Left hindlimb (tissue), 1 donor: ENCODE data around the gene STRC.
"Not testable (repeated sequence)": the region's sequence is repeated elsewhere in the genome, so short reads cannot be mapped to it uniquely, and the experiment has no call there.

Experiments used
- DNase-seq: peaks from one replicate; pipeline ENCODE4 v3.0.0-alpha.2; 2018

Gene STRC

DNA sequence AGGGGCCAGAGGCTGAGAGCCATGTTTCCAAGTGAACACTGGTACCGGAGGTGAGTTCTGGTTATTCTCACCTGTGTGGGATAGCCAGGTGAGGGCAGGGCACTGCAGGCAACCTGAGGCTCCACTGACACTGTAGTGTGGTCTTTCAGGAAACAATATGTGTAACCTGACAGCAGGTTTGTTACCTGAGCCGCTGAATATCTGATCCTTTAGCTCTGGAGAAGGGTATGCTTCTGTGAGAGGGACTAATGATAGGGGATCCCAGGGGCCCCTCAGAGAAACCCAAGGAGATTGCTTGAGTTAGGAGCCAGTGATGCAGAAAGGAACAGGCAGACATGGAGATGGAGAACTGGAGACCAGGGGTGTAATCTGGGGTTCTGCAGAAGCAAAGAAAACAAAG, at the start of gene STRC:
Gene STRC, minus strand, starts transcription at position 101 of the 400 bp plus-strand sequence. Its CDS starts 78 bp downstream, at position 23.
- DNase-seq = not testable (repeated sequence)

DNA sequence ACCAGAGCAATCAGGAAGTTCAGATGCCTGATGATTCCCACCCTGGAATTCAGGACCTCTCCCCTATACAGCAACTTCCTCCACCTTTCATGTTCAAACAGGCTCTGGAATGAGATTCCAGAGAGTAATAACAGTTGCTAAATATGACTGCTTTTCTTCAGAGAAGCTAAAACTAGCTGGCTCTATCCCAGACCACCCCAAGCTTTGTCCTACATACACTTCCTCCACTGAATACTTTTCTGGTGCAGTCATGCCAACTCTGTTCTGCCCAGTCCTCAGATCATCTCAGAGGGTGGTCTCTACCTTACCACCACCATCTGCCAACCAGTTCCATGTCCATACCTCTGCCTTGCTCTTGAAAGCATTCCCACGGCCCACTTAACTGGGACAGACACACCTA, 47.6 kb upstream of the STRC start:
- DNase-seq = not testable (repeated sequence)

DNA sequence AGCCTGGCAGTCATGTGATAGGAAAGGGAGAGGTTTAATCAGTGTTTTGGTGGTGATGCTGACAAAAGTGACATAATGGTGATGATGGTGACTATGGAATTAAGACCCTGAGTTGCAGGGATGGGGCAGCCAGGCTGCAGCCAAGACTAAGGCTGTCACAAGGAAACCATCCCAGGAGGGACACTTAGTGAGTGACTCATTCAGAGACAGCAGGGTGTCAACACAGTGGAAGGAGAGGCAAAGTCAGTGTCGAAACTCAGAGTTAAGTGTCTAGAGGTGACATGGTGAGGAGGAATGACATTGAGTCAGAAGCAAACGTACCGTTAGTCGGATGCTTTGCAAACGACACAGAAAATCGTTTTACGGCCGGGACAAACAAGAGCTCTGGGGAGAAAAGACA, 44.7 kb upstream of the STRC start:
- not testable (repeated sequence) for DNase-seq

DNA sequence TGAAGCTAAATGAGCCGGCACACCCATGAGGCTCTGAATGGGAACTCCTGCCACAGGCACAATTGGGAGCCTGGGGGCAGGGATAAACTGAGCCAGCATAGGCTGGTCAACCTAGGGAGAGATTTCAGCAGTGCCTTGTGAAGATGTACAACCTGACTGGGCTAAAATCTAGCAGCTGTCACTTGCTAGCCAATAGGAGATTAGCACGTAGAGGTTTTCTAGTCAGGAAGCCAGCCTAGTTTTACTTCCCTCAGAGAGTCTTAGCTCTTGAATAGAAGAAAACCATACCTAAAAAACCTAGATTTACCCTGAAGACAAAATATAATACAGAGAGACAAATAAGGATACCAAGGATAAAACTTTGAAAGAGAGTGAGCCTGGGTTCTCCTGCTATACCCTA, 43.7 kb upstream of the STRC start:
- DNase-seq = not testable (repeated sequence)

DNA sequence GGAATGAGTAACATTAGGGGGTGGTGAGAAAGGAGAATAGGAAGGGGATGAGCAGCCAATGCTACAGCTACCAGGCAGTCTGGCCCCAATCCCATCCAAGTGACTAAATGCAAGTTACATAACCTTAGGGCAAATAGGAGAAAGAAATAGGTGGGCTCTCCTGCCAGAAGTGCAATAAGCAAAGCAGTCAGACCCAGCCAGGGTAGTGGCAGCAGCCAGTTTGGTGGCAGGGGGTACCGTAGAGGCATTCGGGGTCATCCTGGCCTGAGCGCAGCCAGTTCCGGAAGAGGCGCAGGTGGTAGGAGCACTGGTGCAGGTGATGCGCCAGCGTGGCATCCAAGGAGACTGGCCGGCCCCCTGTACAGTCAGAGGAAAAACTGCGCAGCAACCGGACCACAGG, 41.1 kb upstream of the STRC start:
- not testable (repeated sequence) for DNase-seq

DNA sequence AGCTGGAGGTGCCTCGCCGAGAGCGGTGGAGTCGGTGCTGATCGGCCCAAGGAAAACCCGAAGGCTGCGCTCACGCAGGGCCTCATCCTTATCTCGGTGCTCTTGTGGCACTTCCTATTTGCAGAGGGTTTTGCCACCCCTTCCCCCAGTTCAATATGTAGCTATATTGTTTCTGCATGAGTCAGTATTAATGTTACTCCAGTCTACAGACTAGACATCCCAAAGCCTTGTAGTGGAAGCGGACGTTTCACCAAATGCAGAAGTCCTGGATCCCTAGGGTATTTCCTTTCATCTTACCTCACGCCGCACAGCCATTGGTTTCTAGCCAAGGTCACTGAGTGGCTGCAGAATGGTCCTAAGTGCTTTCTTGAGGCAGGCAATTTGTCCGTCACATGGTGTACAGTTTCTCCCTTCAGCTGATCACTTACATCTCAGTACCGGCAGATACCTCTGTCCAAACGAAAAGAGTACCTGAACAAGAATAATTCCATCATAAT, 30.9 kb upstream of the STRC start:
- DNase-seq = not testable (repeated sequence)

DNA sequence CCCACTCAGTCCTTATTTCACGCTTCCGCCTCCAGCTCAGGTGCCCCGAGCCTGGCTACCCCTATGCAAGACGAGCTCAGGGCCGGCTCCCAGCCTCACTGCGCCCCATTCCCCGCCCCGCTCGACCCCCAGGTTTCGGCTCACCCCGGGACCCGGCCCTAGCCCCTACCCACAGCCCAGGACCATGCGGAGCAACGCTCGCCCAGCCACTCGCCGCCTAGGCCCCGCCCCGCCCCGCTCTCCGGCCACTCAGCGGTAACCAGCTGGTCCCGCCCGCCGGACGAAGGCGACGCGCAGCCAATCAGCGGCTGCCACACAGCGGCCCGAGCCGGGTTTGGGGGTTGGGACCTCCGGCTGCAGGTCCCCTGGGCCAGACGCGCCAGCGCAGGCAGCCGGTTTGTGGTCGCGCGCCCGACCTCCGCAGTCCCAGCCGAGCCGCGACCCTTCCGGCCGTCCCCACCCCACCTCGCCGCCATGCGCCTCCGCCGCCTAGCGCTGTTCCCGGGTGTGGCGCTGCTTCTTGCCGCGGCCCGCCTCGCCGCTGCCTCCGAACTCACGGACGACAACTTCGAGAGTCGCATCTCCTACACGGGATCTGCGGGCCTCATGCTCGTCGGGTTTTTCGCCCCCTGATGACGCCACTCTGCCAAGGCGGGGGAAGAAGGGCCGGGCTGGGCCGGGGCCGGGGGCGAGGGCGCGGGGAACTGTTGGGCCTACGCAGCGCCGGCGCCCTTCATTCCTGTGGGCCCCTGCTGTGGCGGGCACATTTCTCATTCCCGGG, 30.2 kb upstream of the STRC start, which contains the start of gene CATSPER2:
Gene CATSPER2, minus strand, starts transcription at position 196 of the 781 bp plus-strand sequence. CDS start 783 bp downstream, outside the sequence.
- DNase-seq = no peak

DNA sequence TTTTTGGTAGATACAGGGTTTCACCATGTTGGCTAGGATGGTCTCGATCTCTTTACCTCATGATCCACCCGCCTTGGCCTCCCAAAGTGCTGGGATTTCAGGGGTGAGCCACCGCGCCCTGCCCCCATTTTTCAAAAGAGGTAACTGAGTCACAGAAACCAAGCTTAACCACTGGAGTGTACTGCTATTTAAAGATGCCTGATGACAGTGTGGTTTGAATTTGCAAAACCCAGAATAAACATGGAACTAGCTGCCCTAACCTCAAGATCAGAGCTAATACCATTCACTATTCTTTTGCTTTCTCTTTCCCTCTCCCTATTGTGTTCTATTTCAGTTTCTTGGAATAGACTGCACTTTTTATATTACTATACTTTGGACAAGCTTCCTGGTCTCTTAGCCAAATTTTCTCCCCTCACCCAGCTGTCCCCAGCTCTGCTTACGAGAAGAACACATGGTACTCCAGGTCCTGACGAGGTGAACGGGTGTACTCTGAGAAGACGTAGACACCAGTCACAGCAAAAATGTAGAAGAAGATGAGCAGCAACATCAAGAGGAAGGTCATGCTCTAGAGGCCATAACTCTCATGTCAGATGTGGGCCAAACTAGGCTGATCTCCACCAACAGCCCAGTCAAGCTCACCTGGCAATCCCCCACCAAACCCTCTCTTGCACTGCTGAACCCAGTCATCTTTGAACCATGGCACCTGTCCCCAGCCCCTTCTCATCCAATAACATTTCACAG, 20.0 kb upstream of the STRC start:
- DNase-seq = not testable (repeated sequence)

DNA sequence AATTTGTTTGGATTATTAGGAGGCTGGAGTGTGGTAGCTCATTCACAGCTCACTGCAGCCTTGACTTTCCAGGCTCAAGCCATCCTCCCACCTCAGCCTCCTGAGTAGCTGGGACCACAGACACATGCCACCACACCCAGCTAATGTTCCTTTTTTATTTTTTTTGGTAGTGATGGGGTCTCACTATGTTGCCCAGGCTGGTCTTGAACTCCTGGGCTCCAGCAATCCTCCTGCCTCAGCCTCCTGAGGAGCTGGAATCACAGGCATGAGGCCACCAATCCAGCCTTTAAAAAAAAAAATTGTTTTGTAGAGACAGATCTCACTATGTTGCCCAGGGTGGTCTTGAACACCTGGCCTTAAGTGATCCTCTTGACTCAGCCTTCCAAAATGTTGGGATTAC, 8.3 kb upstream of the STRC start:
- not testable (repeated sequence) for DNase-seq

DNA sequence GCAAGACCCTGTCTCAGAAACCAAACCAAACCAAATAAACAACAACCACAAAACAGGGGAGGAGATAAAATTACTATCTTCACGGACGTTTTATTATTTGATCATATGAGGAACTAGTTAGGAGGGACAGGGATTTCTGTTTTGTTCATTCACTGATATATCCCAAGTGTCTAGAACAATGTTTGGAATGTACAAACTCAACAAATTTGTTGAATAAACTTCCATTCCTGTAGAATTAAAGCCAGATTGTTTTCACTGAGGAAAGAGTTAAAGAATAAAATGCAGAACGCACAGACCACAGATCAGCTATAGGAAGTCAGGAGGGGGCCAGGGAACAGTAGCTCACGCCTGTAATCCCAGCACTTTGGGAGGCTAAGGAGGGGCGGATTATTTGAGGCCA, 6.5 kb upstream of the STRC start:
- no peak for DNase-seq

DNA sequence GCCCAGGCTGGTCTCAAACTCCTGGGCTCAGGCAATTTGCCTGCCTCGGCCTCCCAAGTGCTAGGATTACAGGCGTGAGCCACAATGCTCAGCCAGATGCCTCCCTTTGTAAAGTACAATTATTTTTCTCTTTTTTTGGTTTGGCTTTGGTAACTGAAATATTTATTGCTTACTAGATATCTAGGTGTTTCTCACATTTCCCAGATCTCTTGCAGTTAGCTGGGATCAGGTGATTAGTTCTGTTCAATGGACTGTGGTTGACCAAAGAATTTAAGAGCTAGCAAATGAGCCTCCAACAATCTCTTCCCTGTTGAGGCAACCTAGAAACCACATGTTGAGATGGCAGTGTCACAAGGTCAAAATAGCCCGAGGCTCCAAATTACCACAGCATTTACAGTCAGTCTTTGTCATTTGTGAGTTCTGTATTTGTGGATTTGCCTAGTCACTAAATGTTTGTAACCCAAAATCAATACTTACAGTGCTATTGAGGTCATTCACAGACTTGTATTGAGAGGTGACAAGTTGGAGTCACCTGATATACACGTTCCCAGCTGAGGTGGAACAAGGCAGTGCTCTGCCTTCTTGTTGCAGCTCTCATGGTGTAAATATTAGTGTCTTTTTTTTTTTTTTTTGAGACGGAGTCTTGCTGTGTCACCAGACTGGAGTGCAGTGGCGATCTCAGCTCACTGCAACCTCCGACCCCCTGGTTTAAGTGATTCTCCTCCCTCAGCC, 3.6 kb upstream of the STRC start:
- not testable (repeated sequence) for DNase-seq

DNA sequence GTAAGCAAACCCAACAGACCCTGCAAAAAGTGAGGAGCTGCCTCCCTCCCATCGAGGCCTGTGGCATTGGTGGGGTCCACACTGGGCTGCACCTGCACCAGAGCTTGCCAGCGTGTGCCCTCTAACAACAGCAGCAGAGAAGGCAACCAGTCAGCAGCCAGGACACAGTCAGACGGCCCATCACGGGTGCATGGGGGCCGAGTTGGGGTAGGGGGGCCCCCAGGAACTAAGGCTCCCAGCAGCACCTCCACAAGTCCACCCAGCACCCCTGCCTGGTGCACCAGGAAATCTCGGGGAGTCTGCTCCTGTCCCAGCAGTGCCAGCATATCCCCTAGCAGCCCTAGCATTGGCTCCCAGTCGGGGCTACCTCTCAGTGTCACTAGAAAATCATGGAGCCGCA, 850 bp downstream of the STRC start:
- not testable (repeated sequence) for DNase-seq

DNA sequence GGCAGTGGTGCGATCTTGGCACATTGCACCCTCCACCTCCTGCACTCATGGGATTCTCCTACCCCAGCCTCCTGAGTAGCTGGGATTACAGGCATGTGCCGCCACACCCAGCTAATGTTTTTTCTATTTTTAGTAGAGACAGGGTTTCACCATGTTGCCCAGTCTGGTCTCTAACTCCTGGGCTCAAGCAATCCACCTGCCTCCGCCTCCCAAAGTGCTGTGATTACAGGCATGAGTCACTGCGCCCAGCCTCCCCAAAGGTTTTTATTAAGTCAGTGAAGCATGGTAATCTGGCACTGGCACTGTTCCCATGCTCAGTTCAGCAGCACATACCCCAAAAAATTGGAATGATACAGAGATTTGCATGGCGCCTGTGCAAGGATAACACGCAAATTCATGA, 16.4 kb downstream of the STRC start:
- DNase-seq = peak; percentile 29

DNA sequence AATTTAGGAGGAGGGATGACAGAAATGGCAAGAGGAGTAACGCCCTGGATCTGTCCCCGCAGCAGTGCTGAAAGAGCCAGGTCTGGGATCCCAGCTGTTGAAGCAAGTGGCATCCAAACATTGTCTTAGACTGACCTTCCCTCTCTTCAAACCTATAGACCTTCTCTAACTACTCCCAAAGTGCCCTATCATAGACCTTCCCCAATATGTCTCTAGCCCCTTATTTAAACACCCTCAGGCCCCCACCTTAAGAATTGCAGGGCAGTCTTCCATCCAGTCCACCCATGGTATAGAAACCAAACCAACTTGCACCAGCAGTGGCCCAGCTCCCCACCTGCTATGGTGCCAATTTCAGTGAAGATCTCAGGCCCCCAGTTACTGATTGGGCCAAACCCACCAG, 18.4 kb downstream of the STRC start:
- DNase-seq = not testable (repeated sequence)

DNA sequence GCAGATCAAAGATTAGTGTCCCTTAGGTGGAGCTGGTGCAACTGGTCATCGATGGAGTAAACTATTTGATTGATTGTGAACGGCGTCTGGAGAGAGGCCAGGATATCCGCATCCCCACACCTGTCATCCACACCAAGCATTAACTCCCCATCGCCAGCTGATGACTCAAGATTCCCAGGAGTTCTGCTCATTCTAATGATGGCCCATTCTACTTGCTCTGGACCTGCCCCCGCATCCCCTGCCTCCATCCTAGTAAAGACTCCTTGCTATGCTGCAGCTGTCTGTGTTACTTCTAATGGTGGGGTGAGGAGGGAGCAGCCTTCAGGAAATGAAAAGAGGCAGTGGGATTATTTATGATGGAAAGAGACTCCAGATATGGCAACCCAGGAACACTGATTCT, 19.5 kb downstream of the STRC start:
- not testable (repeated sequence) for DNase-seq

DNA sequence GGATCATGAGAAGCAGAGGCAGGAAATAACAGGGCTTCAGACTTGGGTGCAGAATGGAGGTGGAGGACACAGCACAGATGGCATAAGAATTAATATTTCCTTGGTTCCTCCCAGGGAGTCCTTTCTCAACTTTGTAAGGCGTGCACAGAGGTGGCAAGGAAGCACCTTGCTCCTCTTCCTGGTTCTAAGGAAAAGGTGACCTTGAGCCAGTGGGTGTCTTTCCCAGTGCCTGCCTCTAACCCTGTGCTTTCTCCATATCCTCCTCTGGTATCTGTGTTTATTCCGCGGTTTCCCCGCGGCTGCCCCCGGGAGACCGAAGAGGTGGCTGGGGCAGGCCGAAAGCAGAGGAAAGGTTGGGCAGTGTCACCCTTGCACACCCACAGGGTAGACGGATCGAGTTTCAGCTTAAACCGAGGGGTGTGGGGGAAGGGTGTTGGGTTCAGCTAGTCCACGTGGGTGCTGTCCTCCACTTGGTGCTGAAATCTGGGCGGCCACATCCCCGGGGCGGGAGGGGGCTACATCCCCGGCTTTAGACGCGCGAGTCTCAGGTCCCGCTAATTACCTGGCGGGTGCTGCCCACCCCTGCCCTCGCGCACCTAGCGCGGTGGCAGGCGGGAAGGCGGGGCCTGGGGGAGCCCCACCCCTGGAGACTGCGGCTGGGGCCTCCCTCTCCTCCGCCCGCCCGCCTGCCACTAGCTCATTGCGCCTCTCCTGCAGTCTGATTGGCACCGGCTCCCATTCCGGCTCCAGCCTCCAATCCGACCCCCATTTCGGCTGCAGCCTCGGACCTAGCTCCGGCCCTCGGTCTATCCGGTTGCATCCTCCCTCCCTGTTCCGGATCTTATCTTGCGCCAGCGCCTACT, 25.0 kb downstream of the STRC start, which contains the start of gene CKMT1B:
Gene CKMT1B, plus strand, starts transcription at position 700 of the 863 bp plus-strand sequence. CDS start 192 bp downstream, outside the sequence.
- not testable (repeated sequence) for DNase-seq

DNA sequence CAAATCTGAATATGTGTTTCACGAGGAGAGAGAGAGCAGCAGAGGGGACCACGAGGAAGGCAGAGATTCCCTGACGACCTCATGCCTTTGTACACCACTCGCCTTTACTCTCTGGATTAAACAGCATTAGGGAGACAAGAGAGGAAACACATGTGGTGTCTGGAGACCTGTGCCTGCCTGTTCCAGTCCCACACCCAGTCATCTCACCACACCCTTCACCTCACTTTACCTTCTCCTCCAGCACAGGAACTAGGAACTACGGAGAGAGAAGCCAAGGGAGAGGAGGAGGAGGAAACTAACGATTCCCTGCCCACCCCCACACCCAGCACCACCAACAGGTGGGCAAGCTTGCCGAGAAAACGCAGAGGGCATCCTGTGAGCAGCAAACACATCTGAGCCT, 25.8 kb downstream of the STRC start:
- DNase-seq = not testable (repeated sequence)

DNA sequence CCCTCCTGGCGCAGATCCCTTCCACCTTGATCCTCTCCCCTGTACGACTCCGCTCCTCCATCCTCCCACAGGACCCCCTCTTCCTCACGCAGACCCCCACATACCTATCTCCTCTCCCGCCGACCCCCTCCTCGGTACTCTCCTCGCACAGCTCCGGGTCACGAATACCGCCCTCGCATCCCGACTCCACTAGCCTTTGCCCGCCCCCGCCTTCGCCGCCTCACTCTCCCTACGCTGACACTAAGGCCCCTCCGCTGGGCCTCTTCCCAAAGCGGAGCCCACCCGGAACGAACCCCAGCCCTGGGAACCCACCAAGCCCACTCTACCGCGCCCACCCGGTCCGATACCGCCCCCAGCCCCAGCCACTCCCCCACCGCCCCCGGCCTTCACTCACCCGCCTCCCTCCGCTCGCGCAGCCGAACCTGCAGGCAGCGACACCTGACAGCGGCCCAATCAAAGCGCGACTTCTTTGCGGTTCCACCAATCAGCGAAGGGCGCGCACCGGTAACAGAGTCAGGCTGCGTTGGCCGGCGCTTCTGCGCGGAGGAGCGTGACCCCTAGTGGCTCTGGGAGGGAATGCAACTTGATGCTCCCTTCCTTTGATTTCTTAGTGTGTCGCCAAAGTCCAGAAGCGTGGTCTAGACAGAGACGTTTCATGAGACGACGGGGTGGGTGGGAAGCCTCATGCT, 28.7 kb downstream of the STRC start, which contains the start of gene PPIP5K1:
Gene PPIP5K1, minus strand, starts transcription at position 431 of the 689 bp plus-strand sequence. CDS start 5,704 bp downstream, outside the sequence.
- DNase-seq = not testable (repeated sequence)

DNA sequence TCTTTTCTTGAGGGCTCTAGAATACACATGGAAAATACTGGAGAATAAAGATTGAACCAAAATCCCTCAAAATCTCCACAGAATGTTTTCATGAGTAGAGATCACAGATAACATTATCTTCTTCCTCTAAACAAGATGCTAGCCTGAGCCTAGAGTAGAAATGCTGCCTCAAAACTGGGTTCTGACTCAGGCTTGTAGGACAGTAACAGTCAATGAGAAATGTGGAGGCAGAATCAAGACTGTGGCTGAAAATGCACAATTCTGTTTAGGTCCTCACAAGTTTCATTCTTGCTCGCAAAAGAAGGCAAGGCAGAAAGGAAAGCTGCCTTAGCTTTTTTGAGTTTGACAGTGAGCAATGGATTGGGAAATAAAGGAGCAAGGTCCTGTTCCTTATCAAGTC, 44.0 kb downstream of the STRC start:
- not testable (repeated sequence) for DNase-seq

DNA sequence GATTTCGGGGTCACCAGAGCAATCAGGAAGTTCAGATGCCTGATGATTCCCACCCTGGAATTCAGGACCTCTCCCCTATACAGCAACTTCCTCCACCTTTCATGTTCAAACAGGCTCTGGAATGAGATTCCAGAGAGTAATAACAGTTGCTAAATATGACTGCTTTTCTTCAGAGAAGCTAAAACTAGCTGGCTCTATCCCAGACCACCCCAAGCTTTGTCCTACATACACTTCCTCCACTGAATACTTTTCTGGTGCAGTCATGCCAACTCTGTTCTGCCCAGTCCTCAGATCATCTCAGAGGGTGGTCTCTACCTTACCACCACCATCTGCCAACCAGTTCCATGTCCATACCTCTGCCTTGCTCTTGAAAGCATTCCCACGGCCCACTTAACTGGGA, 52.0 kb downstream of the STRC start:
- DNase-seq = not testable (repeated sequence)

DNA sequence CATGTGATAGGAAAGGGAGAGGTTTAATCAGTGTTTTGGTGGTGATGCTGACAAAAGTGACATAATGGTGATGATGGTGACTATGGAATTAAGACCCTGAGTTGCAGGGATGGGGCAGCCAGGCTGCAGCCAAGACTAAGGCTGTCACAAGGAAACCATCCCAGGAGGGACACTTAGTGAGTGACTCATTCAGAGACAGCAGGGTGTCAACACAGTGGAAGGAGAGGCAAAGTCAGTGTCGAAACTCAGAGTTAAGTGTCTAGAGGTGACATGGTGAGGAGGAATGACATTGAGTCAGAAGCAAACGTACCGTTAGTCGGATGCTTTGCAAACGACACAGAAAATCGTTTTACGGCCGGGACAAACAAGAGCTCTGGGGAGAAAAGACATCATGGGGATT, 54.8 kb downstream of the STRC start:
- DNase-seq = not testable (repeated sequence)
